K562 (cell line): ENCODE measurements around the gene DEPDC4. TPM values are rescaled to one million over a fixed set of nuclear protein-coding genes. Genes with fewer than 3 reads are reported as not detected.

ENCODE experiments used
- ATAC-seq: fragments of 200-7000 bp; cut with Tn5 transposase; 3 replicates; pipeline ENCODE4 v1.9.1; 2020; ENCODE audit warnings: moderate library complexity
- BruUV-seq: library from RNA; stranded (reverse); fragments of 400-500 nt; replicated peaks from 2 replicates; lab custom pipeline; 2021; lab: Mats Ljungman, UMichigan
- CTCF ChIA-PET: fragments of 300-600 bp; formaldehyde crosslinking; extraction: SDS; loops from one replicate; lab custom pipeline; 2021; ENCODE audit warnings: low intra/inter-chr PET ratio; lab: Yijun Ruan, JAX
- POLR2A ChIA-PET: fragments of 300-600, 350-650 bp; sonication (Branson Sonifier 250); formaldehyde crosslinking; extraction: SDS; loops from one replicate; lab custom pipeline; 2021; ENCODE audit warnings: antibody characterized with exemption, inconsistent platforms; lab: Yijun Ruan, JAX
- DNase-seq, 4 experiments: peaks; one replicate each; pipeline versions ENCODE4 v3.0.0 to v3.0.0-alpha.2; 2011 to 2018; ENCODE audit warnings: low spot score in 3 of 4, mixed read lengths in 3 of 4; ENCODE audit errors: extremely low read depth in 1 of 4
- FAIRE-seq: peaks from 2 replicates; lab custom pipeline; 2011; peaks lifted over from hg19 to GRCh38; lab: Jason Lieb, UNC
- H2AFZ ChIP-seq: 2 replicates; pipeline ENCODE4 v1.6.0; 2011; ENCODE audit warnings: low read depth, low read length, control low read depth, inconsistent platforms
- H3K27ac ChIP-seq: fragments of 200-600 bp; 3 replicates; pipeline ENCODE4 v1.8.0; 2011; ENCODE audit warnings: low read depth, mild to moderate bottlenecking, control low read depth, inconsistent platforms, low read length, moderate library complexity, mixed read lengths; ENCODE audit errors: extremely low read depth
- H3K27me3 ChIP-seq, 2 experiments: fragments of 300-600 bp in 1 of 2; 2 replicates in 1 of 2; 3 replicates in 1 of 2; pipeline versions ENCODE4 v1.6.0 to v1.8.0; 2011; ENCODE audit warnings: inconsistent platforms in 2 of 2, low read length in 2 of 2, mild to moderate bottlenecking in 1 of 2, mixed read lengths in 1 of 2, moderate library complexity in 1 of 2; ENCODE audit not compliant: control insufficient read depth in 2 of 2, insufficient read depth in 2 of 2
- H3K36me3 ChIP-seq: fragments of 300-600 bp; 3 replicates; pipeline ENCODE4 v1.8.0; 2011; ENCODE audit warnings: mild to moderate bottlenecking, low read length, inconsistent platforms; ENCODE audit not compliant: control insufficient read depth, insufficient read depth
- H3K4me1 ChIP-seq, 2 experiments: fragments of 200-600 bp in 1 of 2; replicated peaks in 1 of 2; 2 replicates in 1 of 2; 3 replicates in 1 of 2; pipeline versions ENCODE4 v1.5.1 to v1.8.0; 2011; ENCODE audit warnings: inconsistent platforms in 2 of 2, low read length in 2 of 2, mild to moderate bottlenecking in 1 of 2, mixed read lengths in 1 of 2, moderate library complexity in 1 of 2; ENCODE audit not compliant: control insufficient read depth in 2 of 2, insufficient read depth in 2 of 2
- H3K4me2 ChIP-seq: 2 replicates; pipeline ENCODE4 v1.6.1; 2011; ENCODE audit warnings: low read length, control low read depth, inconsistent platforms, mixed read lengths; ENCODE audit not compliant: insufficient read depth
- H3K4me3 ChIP-seq: fragments of 200-600 bp; sonication (generic), shearing (Covaris generic); 2 replicates; pipeline ENCODE4 v1.5.1; 2016; ENCODE audit warnings: control low read depth, inconsistent platforms
- H3K79me2 ChIP-seq: fragments of 200-600 bp; 3 replicates; pipeline ENCODE4 v1.8.0; 2011; ENCODE audit warnings: low read length, inconsistent platforms; ENCODE audit not compliant: control insufficient read depth, insufficient read depth
- H3K9ac ChIP-seq, 2 experiments: 2 replicates each; pipeline versions ENCODE4 v1.6.0 to v1.6.1; 2011; ENCODE audit warnings: low read depth in 2 of 2, low read length in 2 of 2, control low read depth in 1 of 2, inconsistent platforms in 1 of 2, mild to moderate bottlenecking in 1 of 2, mixed read lengths in 1 of 2; ENCODE audit not compliant: insufficient read depth in 1 of 2
- H3K9me1 ChIP-seq: one replicate; pipeline ENCODE4 v1.6.0; 2011; ENCODE audit warnings: inconsistent platforms, mild to moderate bottlenecking, low read length, moderate library complexity; ENCODE audit not compliant: control insufficient read depth, insufficient read depth
- H3K9me3 ChIP-seq: replicated peaks from 2 replicates; pipeline ENCODE4 v1.5.1; 2011; ENCODE audit warnings: low read depth, low read length, inconsistent platforms; ENCODE audit not compliant: control insufficient read depth, insufficient read depth
- H4K20me1 ChIP-seq: replicated peaks from 2 replicates; pipeline ENCODE4 v1.6.1; 2011; ENCODE audit warnings: low read length, inconsistent platforms, mixed read lengths; ENCODE audit not compliant: control insufficient read depth, insufficient read depth
- CBFA2T2 ChIP-seq: fragments of 450-650 bp; conservative IDR thresholded peaks from 2 replicates; pipeline ENCODE4 v1.6.1; 2017; ENCODE audit warnings: mild to moderate bottlenecking
- TSHZ1 ChIP-seq: fragments of 250-450 bp; sonication (Bioruptor Pico); IDR thresholded peaks from 2 replicates; pipeline ENCODE4 v1.4.0; 2020; ENCODE audit warnings: mild to moderate bottlenecking, moderate library complexity
- ZNF778 ChIP-seq: fragments of 450-650 bp; formaldehyde crosslinking; IDR thresholded peaks from 2 replicates; pipeline ENCODE4 v1.4.0; 2020; ENCODE audit warnings: mild to moderate bottlenecking, moderate library complexity
- WGBS: fragments of 100-300 bp; shearing (Covaris generic); methylation state at CpG from one replicate; pipeline ENCODE4 v1.1.6; 2016; ENCODE audit warnings: low coverage, mixed read lengths; ENCODE audit not compliant: insufficient coverage; ENCODE audit errors: missing lambda C conversion rate; 5-methylcytosine and 5-hydroxymethylcytosine counted together
- in situ Hi-C: fragments of 300-500 bp; cut with MboI; formaldehyde crosslinking; loops from 4 replicates; pipeline ENCODE4 v1.15.0; 2018; ENCODE audit warnings: inconsistent platforms, mixed read lengths
- intact Hi-C: fragments of 100-400 bp; cut with micrococcal nuclease; formaldehyde crosslinking; loops from 2 replicates; pipeline ENCODE4 v1.14.2; 2022
- polyA plus RNA-seq, 8 experiments: library from polyadenylated mRNA; depleted of rRNA in 4 of 8; stranded (reverse) in 5 of 8; unstranded in 3 of 8; fragments of >200 nt; fragmentation: Nextera tagmentation in 2 of 8; fragmentation: Illumina TruSeq in 1 of 8; extraction: Ambion mirVana in 2 of 8; extraction: Trizol in 1 of 8; gene quantifications; 2 replicates each; pipeline versions ENCODE4 v1.2.1 to v1.2.3, GENCODE V29; 2011 to 2014; ENCODE audit warnings: inconsistent platforms in 1 of 8, missing spikeins in 1 of 8
- total RNA-seq, 7 experiments: library from RNA; depleted of rRNA in 6 of 7; stranded (reverse); fragments of >200 nt in 6 of 7; fragmentation: Illumina TruSeq in 2 of 7; extraction: Trizol in 2 of 7; gene quantifications; 2 replicates each; pipeline versions ENCODE4 v1.2.1 to v1.2.3, GENCODE V29; 2011 to 2021; ENCODE audit warnings: low replicate concordance in 1 of 7
- TF ChIP-seq, protein P1 (sequence below), 2 experiments: fragments of 450-650 bp; IDR thresholded peaks; 2 replicates each; pipeline ENCODE4 v1.6.1; 2018; ENCODE audit warnings: mild to moderate bottlenecking in 2 of 2, low read depth in 1 of 2; ENCODE audit not compliant: partially characterized antibody in 2 of 2

DEPDC4 gene
- total and polyA plus RNA-seq, 9 of the 15 experiments (the other 6 are each of a cell fraction or from before 2014, with no cell fraction given) = 3.6 to 13.2 (median 7.4) TPM

DNA sequence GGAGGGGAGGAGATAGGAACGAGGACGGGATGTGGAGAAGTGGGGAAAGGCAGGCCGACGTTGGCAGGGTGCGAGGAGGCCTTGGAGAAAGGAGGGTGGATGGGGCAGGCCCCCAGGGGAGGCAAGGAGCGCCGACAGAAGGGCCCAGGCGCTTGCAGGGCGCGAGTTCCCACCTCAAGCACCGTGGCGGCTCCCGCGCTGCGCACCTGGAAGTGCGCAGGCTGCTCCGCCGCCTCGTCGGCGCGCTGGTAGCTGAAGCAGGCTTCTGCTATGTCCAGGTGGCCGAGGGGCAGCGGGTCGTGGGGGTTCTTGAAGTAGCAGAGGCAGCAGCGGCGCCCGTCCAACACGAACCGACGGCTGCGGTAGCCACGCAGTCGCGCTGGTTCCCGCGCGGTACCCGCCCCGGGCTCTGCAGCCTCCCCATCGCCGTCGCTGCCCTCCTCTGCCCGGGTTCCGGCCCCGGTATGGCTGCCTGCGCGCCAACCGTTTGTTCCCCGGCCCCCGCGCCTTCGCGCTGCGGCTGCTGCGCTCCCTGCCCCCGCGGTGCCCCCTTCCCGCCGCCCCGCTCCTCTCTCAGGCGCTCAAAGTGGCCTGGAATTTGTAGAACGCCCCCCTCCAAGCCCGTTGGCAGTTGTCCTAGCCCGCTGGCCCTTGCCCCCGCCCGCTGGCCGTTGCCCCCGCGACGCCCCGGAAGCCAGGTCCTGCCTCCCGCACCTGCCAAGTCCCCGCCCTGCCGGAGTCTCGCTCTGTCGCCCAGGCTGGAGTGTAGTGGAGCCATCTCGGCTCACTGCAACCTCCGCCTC is 67.3 kb downstream of the DEPDC4 start (continued):
- TF ChIP-seq TSHZ1 (CRISPR knock-in tag) = no peak

- no peak for ATAC-seq
- H2AFZ ChIP-seq = peak overlapping the region; percentile 92
- H3K27ac ChIP-seq = 0 out of 3 replicates have a peak overlapping the region, but pooled peaks have one; percentile 74
- TF ChIP-seq CBFA2T2 = 0 out of 2 replicates have a peak, but pooled peaks have one; percentile 8
- TF ChIP-seq, protein P1, sequence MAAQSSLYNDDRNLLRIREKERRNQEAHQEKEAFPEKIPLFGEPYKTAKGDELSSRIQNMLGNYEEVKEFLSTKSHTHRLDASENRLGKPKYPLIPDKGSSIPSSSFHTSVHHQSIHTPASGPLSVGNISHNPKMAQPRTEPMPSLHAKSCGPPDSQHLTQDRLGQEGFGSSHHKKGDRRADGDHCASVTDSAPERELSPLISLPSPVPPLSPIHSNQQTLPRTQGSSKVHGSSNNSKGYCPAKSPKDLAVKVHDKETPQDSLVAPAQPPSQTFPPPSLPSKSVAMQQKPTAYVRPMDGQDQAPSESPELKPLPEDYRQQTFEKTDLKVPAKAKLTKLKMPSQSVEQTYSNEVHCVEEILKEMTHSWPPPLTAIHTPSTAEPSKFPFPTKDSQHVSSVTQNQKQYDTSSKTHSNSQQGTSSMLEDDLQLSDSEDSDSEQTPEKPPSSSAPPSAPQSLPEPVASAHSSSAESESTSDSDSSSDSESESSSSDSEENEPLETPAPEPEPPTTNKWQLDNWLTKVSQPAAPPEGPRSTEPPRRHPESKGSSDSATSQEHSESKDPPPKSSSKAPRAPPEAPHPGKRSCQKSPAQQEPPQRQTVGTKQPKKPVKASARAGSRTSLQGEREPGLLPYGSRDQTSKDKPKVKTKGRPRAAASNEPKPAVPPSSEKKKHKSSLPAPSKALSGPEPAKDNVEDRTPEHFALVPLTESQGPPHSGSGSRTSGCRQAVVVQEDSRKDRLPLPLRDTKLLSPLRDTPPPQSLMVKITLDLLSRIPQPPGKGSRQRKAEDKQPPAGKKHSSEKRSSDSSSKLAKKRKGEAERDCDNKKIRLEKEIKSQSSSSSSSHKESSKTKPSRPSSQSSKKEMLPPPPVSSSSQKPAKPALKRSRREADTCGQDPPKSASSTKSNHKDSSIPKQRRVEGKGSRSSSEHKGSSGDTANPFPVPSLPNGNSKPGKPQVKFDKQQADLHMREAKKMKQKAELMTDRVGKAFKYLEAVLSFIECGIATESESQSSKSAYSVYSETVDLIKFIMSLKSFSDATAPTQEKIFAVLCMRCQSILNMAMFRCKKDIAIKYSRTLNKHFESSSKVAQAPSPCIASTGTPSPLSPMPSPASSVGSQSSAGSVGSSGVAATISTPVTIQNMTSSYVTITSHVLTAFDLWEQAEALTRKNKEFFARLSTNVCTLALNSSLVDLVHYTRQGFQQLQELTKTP (IDR thresholded peaks at IDR 0.05; ENCODE audit: low read depth in 1 of 2, partially characterized antibody in 2 of 2) = peak in 1 of 2 experiments; percentile 55
- TF ChIP-seq ZNF778 (CRISPR knock-in tag) = no peak
- no peaks in the 10 kb centered on the region; the same call in 2 of the 3 replicates for H3K36me3 ChIP-seq
- H3K4me3 ChIP-seq = peak overlapping the region; percentile 73
- H3K9me3 ChIP-seq = no peaks in the 10 kb centered on the region
- no peaks in the 10 kb centered on the region for H4K20me1 ChIP-seq
- H3K9me1 ChIP-seq = no peaks in the 10 kb centered on the region
- DNase-seq = no peak
- in situ Hi-C loops (no loop called here), intact Hi-C loops (no loop called here)
- peak overlapping the region; percentile 53 to 95 for H3K9ac ChIP-seq
- H3K79me2 ChIP-seq = peaks cover 41% of the 10 kb centered on the region
- H3K27me3 ChIP-seq = no peaks in the 10 kb centered on the region
- ChIA-PET POLR2A (no interaction called here), CTCF (no interaction called here)
- BruUV-seq = no TSS peak
- 16% methylated on average over 6 of the region's 6 CpGs for WGBS
- H3K4me2 ChIP-seq = peak overlapping the region; percentile 95
- FAIRE-seq = no peak
- H3K4me1 ChIP-seq = peaks cover 0 to 29% of the 10 kb centered on the region in 2 experiments; a peak in 2 of 5 replicates
These were observed 67.9 kb downstream of the DEPDC4 start for GRCh38 chr12:100199023-100199346.
